ENCODE results near the gene FBXL15. TPM values are rescaled to one million over a fixed set of nuclear protein-coding genes. Genes with fewer than 3 reads are reported as not detected.

Gene FBXL15
- total and polyA plus RNA-seq, 9 of the 15 experiments (the other 6 are each of a cell fraction or from before 2014, with no cell fraction given) = 0.08 to 25.9 (median 3.5) TPM

- TF ChIP-seq ZNF778 (CRISPR knock-in tag; IDR thresholded peaks at IDR 0.05) (no peak), MGA (IDR thresholded peaks at IDR 0.05) (peak; percentile 58; the same call in 1 of the 2 replicates), AFF4 (CRISPR knock-in tag; IDR thresholded peaks at IDR 0.05) (no peak), FOXJ3 (CRISPR knock-in tag; IDR thresholded peaks at IDR 0.05) (no peak), CBFB (CRISPR knock-in tag; IDR thresholded peaks at IDR 0.05) (no peak), RBM14 (IDR thresholded peaks at IDR 0.05; ENCODE audit: borderline replicate concordance, insufficient read depth, low read depth, low read length) (no peak), ZNF79 (CRISPR knock-in tag; IDR thresholded peaks at IDR 0.05; ENCODE audit: low read depth) (no peak), LEF1 (IDR thresholded peaks at IDR 0.05) (no peak), NFYB (IDR thresholded peaks at IDR 0.05; ENCODE audit: extremely low read depth, insufficient read length) (peak; percentile 63), POLR2B (IDR thresholded peaks at IDR 0.05; ENCODE audit: low read depth, partially characterized antibody) (peak; percentile 50), HDAC2 (IDR thresholded peaks at IDR 0.05) (no peak), RFX7 (CRISPR knock-in tag; IDR thresholded peaks at IDR 0.05) (no peak)
These were observed 40.8 kb downstream of the FBXL15 start (continued) for GRCh38 chr10:102461187-102462054.
